GM21423 (cell line): ENCODE measurements around the gene KCNJ6.

Experiments
- ATAC-seq: cut with Tn5 transposase; IDR thresholded peaks from one replicate; pipeline ENCODE4 v1.9.1; 2021; ENCODE audit warnings: mild to moderate bottlenecking, moderate library complexity; ENCODE audit not compliant: unreplicated experiment

The KCNJ6 gene

GRCh38 chr21:37868446-37869295 lies 47.6 kb downstream of the KCNJ6 start:
- ATAC-seq, result no peak

- no peak for ATAC-seq
Observed at GRCh38 chr21:37866027-37866426, 50.2 kb downstream of the KCNJ6 start.

GRCh38 chr21:37865156-37865555 lies 51.1 kb downstream of the KCNJ6 start:
- no peak for ATAC-seq

- no peak for ATAC-seq
Observed at GRCh38 chr21:37863842-37864241, 52.4 kb downstream of the KCNJ6 start.

GRCh38 chr21:37862536-37862935 lies 53.7 kb downstream of the KCNJ6 start:
- ATAC-seq, result no peak

GRCh38 chr21:37861561-37861960 lies 54.7 kb downstream of the KCNJ6 start:
- ATAC-seq, result no peak

- ATAC-seq, result no peak
Observed at GRCh38 chr21:37860416-37860815, 55.8 kb downstream of the KCNJ6 start.

- ATAC-seq, result no peak
Observed at GRCh38 chr21:37855647-37856625, 60.3 kb downstream of the KCNJ6 start.

GRCh38 chr21:37855271-37855646 lies 61.0 kb downstream of the KCNJ6 start:
- ATAC-seq, result no peak

GRCh38 chr21:37849506-37850102 lies 66.7 kb downstream of the KCNJ6 start:
- ATAC-seq, result no peak

GRCh38 chr21:37848721-37849490 lies 67.4 kb downstream of the KCNJ6 start:
- ATAC-seq, result no peak

- no peak for ATAC-seq
Observed at GRCh38 chr21:37845535-37845934, 70.7 kb downstream of the KCNJ6 start.

GRCh38 chr21:37843191-37843590 lies 73.1 kb downstream of the KCNJ6 start:
- ATAC-seq, result no peak

- no peak for ATAC-seq
Observed at GRCh38 chr21:37842163-37842919, 73.9 kb downstream of the KCNJ6 start.

GRCh38 chr21:37837381-37837780 lies 78.9 kb downstream of the KCNJ6 start:
- ATAC-seq, result no peak

GRCh38 chr21:37835481-37835880 lies 80.8 kb downstream of the KCNJ6 start:
- no peak for ATAC-seq

GRCh38 chr21:37833301-37833700 lies 83.0 kb downstream of the KCNJ6 start:
- no peak for ATAC-seq

GRCh38 chr21:37829447-37829846 lies 86.8 kb downstream of the KCNJ6 start:
- ATAC-seq, result no peak

GRCh38 chr21:37828991-37829390 lies 87.3 kb downstream of the KCNJ6 start:
- ATAC-seq, result no peak

- no peak for ATAC-seq
Observed at GRCh38 chr21:37828556-37828955, 87.7 kb downstream of the KCNJ6 start.
